Ecto neural progenitor cell (in vitro differentiated cells): ENCODE data around the gene FAM90A1.
A peak's percentile ranks its signal among the peaks of the same experiment; 100 is the strongest.
"Not testable (repeated sequence)": the region's sequence is repeated elsewhere in the genome, so short reads cannot be mapped to it uniquely, and the experiment has no call there.

ENCODE experiments used
- DNase-seq: peaks from one replicate; pipeline ENCODE4 v3.0.0-alpha.2; 2018; ENCODE audit warnings: low spot score

Gene FAM90A1

GRCh38 chr12:8233300-8233855 lies 6.0 kb upstream of the FAM90A1 start:
- not testable (repeated sequence) for DNase-seq

GRCh38 chr12:8231666-8232608 lies 4.5 kb upstream of the FAM90A1 start:
- not testable (repeated sequence) for DNase-seq

GRCh38 chr12:8231049-8231448 lies 3.6 kb upstream of the FAM90A1 start:
- DNase-seq, result not testable (repeated sequence)

GRCh38 chr12:8229486-8229885 lies 2.1 kb upstream of the FAM90A1 start:
- DNase-seq, result not testable (repeated sequence)

- not testable (repeated sequence) for DNase-seq
These were observed 1.2 kb upstream of the FAM90A1 start for GRCh38 chr12:8228607-8229006.

GRCh38 chr12:8227732-8228077 lies 287 bp upstream of the FAM90A1 start:
- DNase-seq, result not testable (repeated sequence)

- DNase-seq, result no peak
These were observed 1.1 kb downstream of the FAM90A1 start for GRCh38 chr12:8226355-8226754.

- DNase-seq, result not testable (repeated sequence)
These were observed 2.6 kb downstream of the FAM90A1 start for GRCh38 chr12:8224782-8225181.

GRCh38 chr12:8223646-8224045 lies 3.8 kb downstream of the FAM90A1 start:
- DNase-seq, result not testable (repeated sequence)

- DNase-seq, result not testable (repeated sequence)
These were observed 5.1 kb downstream of the FAM90A1 start for GRCh38 chr12:8222303-8222702.

- not testable (repeated sequence) for DNase-seq
These were observed 5.6 kb downstream of the FAM90A1 start for GRCh38 chr12:8221844-8222243.

- DNase-seq, result not testable (repeated sequence)
These were observed 6.0 kb downstream of the FAM90A1 start for GRCh38 chr12:8221375-8221774.

GRCh38 chr12:8218711-8219382 lies 8.6 kb downstream of the FAM90A1 start:
- DNase-seq, result not testable (repeated sequence)

- not testable (repeated sequence) for DNase-seq
These were observed 29.6 kb downstream of the FAM90A1 start for GRCh38 chr12:8197685-8198308.

GRCh38 chr12:8188088-8188487 lies 39.3 kb downstream of the FAM90A1 start:
- not testable (repeated sequence) for DNase-seq

GRCh38 chr12:8184206-8184605 lies 43.2 kb downstream of the FAM90A1 start:
- not testable (repeated sequence) for DNase-seq

- DNase-seq, result not testable (repeated sequence)
These were observed 44.1 kb downstream of the FAM90A1 start for GRCh38 chr12:8183346-8183745.

- not testable (repeated sequence) for DNase-seq
These were observed 44.5 kb downstream of the FAM90A1 start for GRCh38 chr12:8182923-8183322.

GRCh38 chr12:8181271-8181670 lies 46.1 kb downstream of the FAM90A1 start:
- not testable (repeated sequence) for DNase-seq

- DNase-seq, result peak; percentile 86
These were observed 47.3 kb downstream of the FAM90A1 start for GRCh38 chr12:8179989-8180585.

- not testable (repeated sequence) for DNase-seq
These were observed 54.5 kb downstream of the FAM90A1 start for GRCh38 chr12:8172911-8173310.
